ENCODE results near the gene TRIM6.
"Not testable (repeated sequence)": the region's sequence is repeated elsewhere in the genome, so short reads cannot be mapped to it uniquely, and the experiment has no call there.

Gene TRIM6

GRCh38 chr11:5596607-5597201 is at the start of gene TRIM6:
TSS of gene TRIM6 (plus strand) at chr11:5596637. CDS start at chr11:5596898, 261 bp downstream.
- peak; percentile 14 for DNase-seq

GRCh38 chr11:5547982-5548381 is 48.5 kb upstream of the TRIM6 start:
- no peak for DNase-seq

GRCh38 chr11:5548440-5548839 is 48.0 kb upstream of the TRIM6 start, which contains the start of gene OR52H1:
TSS of gene OR52H1 (minus strand) at chr11:5548540. CDS start at chr11:5545505, 3,035 bp downstream.
- no peak for DNase-seq

- no peak for DNase-seq
Observed at GRCh38 chr11:5550440-5551095, 45.9 kb upstream of the TRIM6 start.

GRCh38 chr11:5553343-5553742 is 43.1 kb upstream of the TRIM6 start:
- DNase-seq = no peak

GRCh38 chr11:5556596-5557188 is 39.7 kb upstream of the TRIM6 start:
- DNase-seq = no peak

GRCh38 chr11:5557751-5558150 is 38.7 kb upstream of the TRIM6 start:
- no peak for DNase-seq

GRCh38 chr11:5564259-5565019 is 32.0 kb upstream of the TRIM6 start:
- DNase-seq = no peak

- no peak for DNase-seq
Observed at GRCh38 chr11:5574654-5575053, 21.8 kb upstream of the TRIM6 start.

GRCh38 chr11:5575152-5575551 is 21.3 kb upstream of the TRIM6 start:
- DNase-seq = no peak

GRCh38 chr11:5577101-5577500 is 19.3 kb upstream of the TRIM6 start:
- DNase-seq = no peak

GRCh38 chr11:5580577-5580976 is 15.9 kb upstream of the TRIM6 start, which contains the start of gene OR52B6:
TSS of gene OR52B6 (plus strand) at chr11:5580877. CDS start at chr11:5580877, 0 bp downstream.
- no peak for DNase-seq

GRCh38 chr11:5581014-5581413 is 15.4 kb upstream of the TRIM6 start:
- no peak for DNase-seq

- not testable (repeated sequence) for DNase-seq
Observed at GRCh38 chr11:5584458-5584857, 12.0 kb upstream of the TRIM6 start.

GRCh38 chr11:5589906-5590305 is 6.5 kb upstream of the TRIM6 start:
- DNase-seq = not testable (repeated sequence)

- no peak for DNase-seq
Observed at GRCh38 chr11:5591613-5592012, 4.8 kb upstream of the TRIM6 start.

GRCh38 chr11:5592615-5593014 is 3.8 kb upstream of the TRIM6 start:
- DNase-seq = no peak

GRCh38 chr11:5593146-5593545 is 3.3 kb upstream of the TRIM6 start:
- DNase-seq = no peak

- no peak for DNase-seq
Observed at GRCh38 chr11:5597953-5598352, 1.5 kb downstream of the TRIM6 start.

GRCh38 chr11:5600374-5600851 is 4.0 kb downstream of the TRIM6 start:
- DNase-seq = peak; percentile 64

GRCh38 chr11:5602791-5603190 is 6.4 kb downstream of the TRIM6 start:
- DNase-seq = not testable (repeated sequence)

- no peak for DNase-seq
Observed at GRCh38 chr11:5603326-5603725, 6.9 kb downstream of the TRIM6 start.

- no peak for DNase-seq
Observed at GRCh38 chr11:5604896-5605295, 8.5 kb downstream of the TRIM6 start.

All from CD4-positive, alpha-beta T cell treated with Interferon gamma for 1 hour (primary cell).